HepG2 (cell line): ENCODE measurements around the gene TRAPPC12. TPM values are rescaled to one million over a fixed set of nuclear protein-coding genes. Genes with fewer than 3 reads are reported as not detected.

Source experiments
- ATAC-seq: fragments of 200-7000 bp; cut with Tn5 transposase; 3 replicates; pipeline ENCODE4 v1.9.1; 2020; ENCODE audit warnings: mild to moderate bottlenecking, moderate library complexity
- BruUV-seq: library from RNA; stranded (reverse); fragments of 400-500 nt; replicated peaks from 2 replicates; lab custom pipeline; 2021; lab: Mats Ljungman, UMichigan
- CTCF ChIA-PET: fragments of 300-600 bp; formaldehyde crosslinking; extraction: SDS; loops from one replicate; lab custom pipeline; 2021; ENCODE audit warnings: low total read pairs, inconsistent platforms, low intra/inter-chr PET ratio; lab: Yijun Ruan, JAX
- POLR2A ChIA-PET: fragments of 350-600 bp; sonication (Branson Sonifier 250); formaldehyde crosslinking; loops from one replicate; lab custom pipeline; 2020; ENCODE audit warnings: antibody characterized with exemption, inconsistent platforms; lab: Yijun Ruan, JAX
- DNase-seq: peaks from one replicate; pipeline ENCODE4 v3.0.0-alpha.2; 2015; ENCODE audit warnings: low spot score
- FAIRE-seq: peaks from 3 replicates; lab custom pipeline; 2011; peaks lifted over from hg19 to GRCh38; lab: Jason Lieb, UNC
- H2AFZ ChIP-seq: one replicate; pipeline ENCODE4 v1.6.1; 2011; ENCODE audit warnings: low read length, inconsistent platforms
- H3K27ac ChIP-seq: fragments of 300-600 bp; 3 replicates; pipeline ENCODE4 v1.8.0; 2011; ENCODE audit warnings: mixed run types, mild to moderate bottlenecking, mixed read lengths, low read length, inconsistent platforms; ENCODE audit not compliant: insufficient read depth; ENCODE audit errors: extremely low read length
- H3K27me3 ChIP-seq, 2 experiments: fragments of 200-600 bp in 1 of 2; 2 replicates in 1 of 2; 3 replicates in 1 of 2; pipeline versions ENCODE4 v1.6.0 to v1.8.0; 2011; ENCODE audit warnings: low read length in 2 of 2, mild to moderate bottlenecking in 2 of 2, moderate library complexity in 2 of 2, inconsistent platforms in 1 of 2; ENCODE audit not compliant: insufficient read depth in 2 of 2, control insufficient read depth in 1 of 2
- H3K36me3 ChIP-seq, 2 experiments: fragments of 200-600 bp in 1 of 2; replicated peaks in 1 of 2; 2 replicates in 1 of 2; 3 replicates in 1 of 2; pipeline versions ENCODE4 v1.5.1 to v1.8.0; 2011; ENCODE audit warnings: low read length in 2 of 2, inconsistent platforms in 1 of 2; ENCODE audit not compliant: insufficient read depth in 2 of 2, control insufficient read depth in 1 of 2
- H3K4me1 ChIP-seq: 2 replicates; pipeline ENCODE4 v1.5.1; 2012; ENCODE audit warnings: low read length, inconsistent platforms; ENCODE audit not compliant: insufficient read depth
- H3K4me2 ChIP-seq: 2 replicates; pipeline ENCODE4 v1.6.0; 2011; ENCODE audit warnings: low read depth, low read length, inconsistent platforms
- H3K4me3 ChIP-seq, 3 experiments: fragments of 200-600 bp in 1 of 3; sonication (generic), shearing (Covaris generic) in 1 of 3; replicated peaks in 1 of 3; 2 replicates each; pipeline ENCODE4 v1.5.1; 2011 to 2016; ENCODE audit warnings: low read length in 3 of 3, inconsistent platforms in 2 of 3, low read depth in 2 of 3, mild to moderate bottlenecking in 2 of 3, control low read depth in 1 of 3, mixed read lengths in 1 of 3; ENCODE audit not compliant: insufficient read depth in 1 of 3
- H3K79me2 ChIP-seq: one replicate; pipeline ENCODE4 v1.6.1; 2011; ENCODE audit warnings: low read length, inconsistent platforms; ENCODE audit not compliant: insufficient read depth
- H3K9ac ChIP-seq: 2 replicates; pipeline ENCODE4 v1.6.0; 2011; ENCODE audit warnings: mild to moderate bottlenecking, low read depth, low read length, inconsistent platforms; ENCODE audit not compliant: insufficient read depth
- H3K9me3 ChIP-seq: 2 replicates; pipeline ENCODE4 v1.5.1; 2012; ENCODE audit warnings: mild to moderate bottlenecking, low read length
- H4K20me1 ChIP-seq: 2 replicates; pipeline ENCODE4 v1.6.0; 2011; ENCODE audit warnings: inconsistent platforms, mild to moderate bottlenecking, low read length, moderate library complexity; ENCODE audit not compliant: insufficient read depth
- BRD4 ChIP-seq: sonication (generic); formaldehyde crosslinking; IDR thresholded peaks from 2 replicates; pipeline ENCODE4 v1.4.0; 2020; ENCODE audit warnings: missing genetic modification reagents
- CSRNP2 ChIP-seq: sonication (generic); formaldehyde crosslinking; conservative IDR thresholded peaks from 2 replicates; pipeline ENCODE4 v1.8.0; 2022; ENCODE audit warnings: low read depth, missing genetic modification reagents
- LBX2 ChIP-seq: sonication (generic); formaldehyde crosslinking; IDR thresholded peaks from 2 replicates; pipeline ENCODE4 v1.5.0; 2020; ENCODE audit warnings: missing genetic modification reagents, mild to moderate bottlenecking, borderline replicate concordance
- MTF1 ChIP-seq: sonication (generic); formaldehyde crosslinking; IDR thresholded peaks from 2 replicates; pipeline ENCODE4 v1.5.0; 2020; ENCODE audit warnings: missing genetic modification reagents
- PCBP1 ChIP-seq: fragments of 200-400 bp; formaldehyde crosslinking; IDR thresholded peaks from 2 replicates; pipeline ENCODE4 v1.6.1; 2017; ENCODE audit warnings: mild to moderate bottlenecking, low read depth, low read length, borderline replicate concordance
- SMAD1 ChIP-seq: sonication (generic); formaldehyde crosslinking; IDR thresholded peaks from 2 replicates; pipeline ENCODE4 v1.4.0; 2020; ENCODE audit warnings: missing genetic modification reagents, low read depth, mild to moderate bottlenecking, borderline replicate concordance
- SOX13 ChIP-seq, 3 experiments: fragments of 450-650 bp in 1 of 3; sonication (generic) in 1 of 3; formaldehyde crosslinking in 1 of 3; IDR thresholded peaks in 2 of 3; conservative IDR thresholded peaks in 1 of 3; 2 replicates each; pipeline versions ENCODE4 v1.5.0 to v1.6.1; 2016 to 2020; ENCODE audit warnings: antibody characterized with exemption in 1 of 3, mild to moderate bottlenecking in 1 of 3, missing compliant biosample characterization in 1 of 3, missing genetic modification reagents in 1 of 3, moderate library complexity in 1 of 3
- ZMYM4 ChIP-seq: sonication (generic); formaldehyde crosslinking; IDR thresholded peaks from 2 replicates; pipeline ENCODE4 v1.8.1; 2023; ENCODE audit warnings: mild to moderate bottlenecking, missing genetic modification reagents
- ZNF20 ChIP-seq: sonication (generic); formaldehyde crosslinking; IDR thresholded peaks from 2 replicates; pipeline ENCODE4 v1.4.0; 2020; ENCODE audit warnings: mild to moderate bottlenecking, moderate library complexity, missing genetic modification reagents
- ZNF280B ChIP-seq: sonication (generic); formaldehyde crosslinking; IDR thresholded peaks from 2 replicates; pipeline ENCODE4 v1.5.0; 2020; ENCODE audit warnings: missing genetic modification reagents, mild to moderate bottlenecking, borderline replicate concordance
- ZNF282 ChIP-seq: fragments of 450-650 bp; IDR thresholded peaks from 2 replicates; pipeline ENCODE4 v1.6.1; 2018; ENCODE audit not compliant: partially characterized antibody
- ZNF337 ChIP-seq: sonication (generic); formaldehyde crosslinking; IDR thresholded peaks from 2 replicates; pipeline ENCODE4 v1.5.1; 2020; ENCODE audit warnings: missing genetic modification reagents, low read depth, mild to moderate bottlenecking, borderline replicate concordance
- WGBS: methylation state at CpG from one replicate; pipeline ENCODE4 v1.1.6; 2017; ENCODE audit warnings: low lambda C conversion rate; 5-methylcytosine and 5-hydroxymethylcytosine counted together
- in situ Hi-C: cut with HindIII; loops from 2 replicates; pipeline ENCODE4 v1.10.0; 2017; ENCODE audit warnings: low pct_unique_long_range_greater_than_20kb; ENCODE audit not compliant: extremely low pct_ligation_motif_present
- intact Hi-C: fragments of 100-400 bp; cut with micrococcal nuclease; formaldehyde crosslinking; loops from one replicate; pipeline ENCODE4 v1.10.0; 2022; ENCODE audit not compliant: unreplicated experiment
- polyA plus RNA-seq, 8 experiments: library from polyadenylated mRNA; depleted of rRNA in 3 of 8; stranded (reverse) in 7 of 8; unstranded in 1 of 8; fragments of >200 nt; fragmentation: Illumina TruSeq in 4 of 8; extraction: Trizol in 4 of 8; gene quantifications; 2 replicates each; pipeline versions ENCODE4 v1.2.1 to v1.2.3, GENCODE V29; 2011 to 2016; ENCODE audit warnings: low read depth in 4 of 8, missing spikeins in 1 of 8, mixed read lengths in 1 of 8; ENCODE audit not compliant: insufficient read depth in 1 of 8
- total RNA-seq, 5 experiments: library from RNA; depleted of rRNA; stranded (reverse); fragments of >200 nt; fragmentation: Illumina TruSeq; extraction: Trizol; gene quantifications; 2 replicates each; pipeline ENCODE4 v1.2.3, GENCODE V29; 2016; ENCODE audit warnings: low read depth in 1 of 5
- TF ChIP-seq, protein P1 (sequence below): sonication (generic); formaldehyde crosslinking; IDR thresholded peaks from 2 replicates; pipeline ENCODE4 v1.4.0; 2020; ENCODE audit warnings: missing genetic modification reagents, borderline replicate concordance
- TF ChIP-seq, protein P2 (sequence below): IDR thresholded peaks from 2 replicates; pipeline ENCODE4 v1.6.1; 2016; ENCODE audit warnings: missing genetic modification reagents, missing compliant biosample characterization
- TF ChIP-seq, protein P3 (sequence below): sonication (generic); formaldehyde crosslinking; IDR thresholded peaks from 2 replicates; pipeline ENCODE4 v1.4.0; 2020; ENCODE audit warnings: mild to moderate bottlenecking, low read depth, missing genetic modification reagents

The TRAPPC12 gene
- total and polyA plus RNA-seq, 2 of the 13 experiments (the other 11 are each of a cell fraction or from before 2014, with no cell fraction given) = 46.4 to 97.7 TPM

- DNase-seq (no peak), FAIRE-seq (no peak), ATAC-seq (no peak)
- TF ChIP-seq, protein P1, sequence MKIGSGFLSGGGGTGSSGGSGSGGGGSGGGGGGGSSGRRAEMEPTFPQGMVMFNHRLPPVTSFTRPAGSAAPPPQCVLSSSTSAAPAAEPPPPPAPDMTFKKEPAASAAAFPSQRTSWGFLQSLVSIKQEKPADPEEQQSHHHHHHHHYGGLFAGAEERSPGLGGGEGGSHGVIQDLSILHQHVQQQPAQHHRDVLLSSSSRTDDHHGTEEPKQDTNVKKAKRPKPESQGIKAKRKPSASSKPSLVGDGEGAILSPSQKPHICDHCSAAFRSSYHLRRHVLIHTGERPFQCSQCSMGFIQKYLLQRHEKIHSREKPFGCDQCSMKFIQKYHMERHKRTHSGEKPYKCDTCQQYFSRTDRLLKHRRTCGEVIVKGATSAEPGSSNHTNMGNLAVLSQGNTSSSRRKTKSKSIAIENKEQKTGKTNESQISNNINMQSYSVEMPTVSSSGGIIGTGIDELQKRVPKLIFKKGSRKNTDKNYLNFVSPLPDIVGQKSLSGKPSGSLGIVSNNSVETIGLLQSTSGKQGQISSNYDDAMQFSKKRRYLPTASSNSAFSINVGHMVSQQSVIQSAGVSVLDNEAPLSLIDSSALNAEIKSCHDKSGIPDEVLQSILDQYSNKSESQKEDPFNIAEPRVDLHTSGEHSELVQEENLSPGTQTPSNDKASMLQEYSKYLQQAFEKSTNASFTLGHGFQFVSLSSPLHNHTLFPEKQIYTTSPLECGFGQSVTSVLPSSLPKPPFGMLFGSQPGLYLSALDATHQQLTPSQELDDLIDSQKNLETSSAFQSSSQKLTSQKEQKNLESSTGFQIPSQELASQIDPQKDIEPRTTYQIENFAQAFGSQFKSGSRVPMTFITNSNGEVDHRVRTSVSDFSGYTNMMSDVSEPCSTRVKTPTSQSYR (CRISPR knock-in tag) = no peak
- no peak for TF ChIP-seq ZNF282
- TF ChIP-seq ZNF20 (CRISPR knock-in tag) = no peak
- no peak for TF ChIP-seq PCBP1
- TF ChIP-seq ZNF280B = no peak
- TF ChIP-seq ZNF337 (CRISPR knock-in tag) = no peak
- no peak for TF ChIP-seq LBX2 (CRISPR knock-in tag)
- no peak for TF ChIP-seq MTF1 (CRISPR knock-in tag)
- TF ChIP-seq ZMYM4 = no peak
- TF ChIP-seq, protein P2, sequence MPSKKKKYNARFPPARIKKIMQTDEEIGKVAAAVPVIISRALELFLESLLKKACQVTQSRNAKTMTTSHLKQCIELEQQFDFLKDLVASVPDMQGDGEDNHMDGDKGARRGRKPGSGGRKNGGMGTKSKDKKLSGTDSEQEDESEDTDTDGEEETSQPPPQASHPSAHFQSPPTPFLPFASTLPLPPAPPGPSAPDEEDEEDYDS = no peak
- no peak for TF ChIP-seq SOX13 (IDR thresholded peaks at IDR 0.05)
- TF ChIP-seq SOX13 (CRISPR knock-in tag; conservative IDR thresholded peaks at IDR 0.05 in 1 of 2, IDR thresholded peaks at IDR 0.05 in 1 of 2) = no peak
- no peak for TF ChIP-seq BRD4 (CRISPR knock-in tag)
- no peak for TF ChIP-seq SMAD1 (CRISPR knock-in tag)
- TF ChIP-seq, protein P3, sequence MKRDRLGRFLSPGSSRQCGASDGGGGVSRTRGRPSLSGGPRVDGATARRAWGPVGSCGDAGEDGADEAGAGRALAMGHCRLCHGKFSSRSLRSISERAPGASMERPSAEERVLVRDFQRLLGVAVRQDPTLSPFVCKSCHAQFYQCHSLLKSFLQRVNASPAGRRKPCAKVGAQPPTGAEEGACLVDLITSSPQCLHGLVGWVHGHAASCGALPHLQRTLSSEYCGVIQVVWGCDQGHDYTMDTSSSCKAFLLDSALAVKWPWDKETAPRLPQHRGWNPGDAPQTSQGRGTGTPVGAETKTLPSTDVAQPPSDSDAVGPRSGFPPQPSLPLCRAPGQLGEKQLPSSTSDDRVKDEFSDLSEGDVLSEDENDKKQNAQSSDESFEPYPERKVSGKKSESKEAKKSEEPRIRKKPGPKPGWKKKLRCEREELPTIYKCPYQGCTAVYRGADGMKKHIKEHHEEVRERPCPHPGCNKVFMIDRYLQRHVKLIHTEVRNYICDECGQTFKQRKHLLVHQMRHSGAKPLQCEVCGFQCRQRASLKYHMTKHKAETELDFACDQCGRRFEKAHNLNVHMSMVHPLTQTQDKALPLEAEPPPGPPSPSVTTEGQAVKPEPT = no peak
- no peak for TF ChIP-seq CSRNP2 (CRISPR knock-in tag)
- intact Hi-C loops = no loop called here
- no peak overlapping the region for H3K9ac ChIP-seq
- H3K36me3 ChIP-seq = peaks cover 21 to 65% of the 10 kb centered on the region in 2 experiments
- H3K4me1 ChIP-seq = no peaks in the 10 kb centered on the region
- WGBS = 97% methylated on average over 7 of the region's 7 CpGs
- no TSS peak for BruUV-seq
- no peaks in the 10 kb centered on the region for H3K27me3 ChIP-seq
- no peak overlapping the region for H3K4me3 ChIP-seq
- in situ Hi-C loops = no loop called here
- H3K9me3 ChIP-seq = no peaks in the 10 kb centered on the region
- H3K4me2 ChIP-seq = no peak overlapping the region
- H3K79me2 ChIP-seq = no peaks in the 10 kb centered on the region
- H2AFZ ChIP-seq = no peak overlapping the region
- H4K20me1 ChIP-seq = no peaks in the 10 kb centered on the region
- ChIA-PET CTCF (no interaction called here), POLR2A (interaction anchor here (0.8 kb wide), 1 partner anchor 17 kb away, joined by 3 read pairs; no protein-coding TSS in a partner anchor)
- no peak overlapping the region for H3K27ac ChIP-seq
Measured at GRCh38 chr2:3405876-3406275, 26.4 kb downstream of the TRAPPC12 start.
